T-helper 17 cell (primary cell): Measurements from ENCODE around the gene JKAMP. TPM values are rescaled to one million over a fixed set of nuclear protein-coding genes. Genes with fewer than 3 reads are reported as not detected.
A peak's percentile ranks its signal among the peaks of the same experiment; 100 is the strongest.
"Not testable (repeated sequence)": the region's sequence is repeated elsewhere in the genome, so short reads cannot be mapped to it uniquely, and the experiment has no call there.

Experiments used
- ATAC-seq: fragments of 150-1000 bp; cut with Tn5 transposase; 2 replicates; pipeline ENCODE4 v1.10.0; 2021; ENCODE audit warnings: mild to moderate bottlenecking, moderate library complexity
- DNase-seq, 3 donors: peaks; one replicate each; pipeline versions ENCODE4 v3.0.0 to v3.0.0-alpha.2; 2020 to 2021
- H3K9me3 ChIP-seq: one replicate; pipeline ENCODE4 v1.7.0; 2013; ENCODE audit warnings: low read length, mild to moderate bottlenecking; ENCODE audit not compliant: control insufficient read depth, poor library complexity, severe bottlenecking
- H3K27ac Mint-ChIP-seq: one replicate; pipeline ENCODE4 v1.8.0; 2022; ENCODE audit warnings: mild to moderate bottlenecking, moderate library complexity, mixed read lengths
- H3K27me3 Mint-ChIP-seq: one replicate; pipeline ENCODE4 v1.8.0; 2022; ENCODE audit warnings: mixed read lengths
- H3K36me3 Mint-ChIP-seq: one replicate; pipeline ENCODE4 v1.8.0; 2022; ENCODE audit warnings: low read depth, mixed read lengths
- H3K4me1 Mint-ChIP-seq: one replicate; pipeline ENCODE4 v1.8.0; 2022; ENCODE audit warnings: mild to moderate bottlenecking, mixed read lengths
- H3K4me3 Mint-ChIP-seq: one replicate; pipeline ENCODE4 v1.8.0; 2022; ENCODE audit warnings: mild to moderate bottlenecking, moderate library complexity, mixed read lengths
- total RNA-seq, 4 donors: library from RNA in 2 of 4; stranded (reverse) in 2 of 4; gene quantifications; one replicate each; pipeline ENCODE4 v1.2.3 and lab custom pipeline; 2022 to 2026

JKAMP gene, protein sequence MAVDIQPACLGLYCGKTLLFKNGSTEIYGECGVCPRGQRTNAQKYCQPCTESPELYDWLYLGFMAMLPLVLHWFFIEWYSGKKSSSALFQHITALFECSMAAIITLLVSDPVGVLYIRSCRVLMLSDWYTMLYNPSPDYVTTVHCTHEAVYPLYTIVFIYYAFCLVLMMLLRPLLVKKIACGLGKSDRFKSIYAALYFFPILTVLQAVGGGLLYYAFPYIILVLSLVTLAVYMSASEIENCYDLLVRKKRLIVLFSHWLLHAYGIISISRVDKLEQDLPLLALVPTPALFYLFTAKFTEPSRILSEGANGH
- total RNA-seq: 10 to 100 TPM; 17.7 to 18.4 TPM
- total RNA-seq (lab: John Stamatoyannopoulos, UW): 19.4 to 42.8 reads per million in 2 donors

- Mint-ChIP-seq H3K27ac (peak within 1 kb of the TSS; percentile 87), H3K36me3 (peaks cover 8% of the 10 kb centered on the region), H3K27me3 (no peaks in the 10 kb centered on the region), H3K4me1 (peaks cover 45% of the 10 kb centered on the region), H3K4me3 (peak within 1 kb of the TSS; percentile 92)
- ATAC-seq (peak; percentile 95), DNase-seq (peak; percentile 94 to 97 (median 97))
- H3K9me3 ChIP-seq: no peaks in the 10 kb centered on the region
These were observed at the start of gene JKAMP, which contains the start of gene L3HYPDH for GRCh38 chr14:59483819-59484638. Gene JKAMP, plus strand, starts transcription at chr14:59484517. Its CDS starts 73 bp downstream, at chr14:59484590. Gene L3HYPDH, minus strand, starts transcription at chr14:59484408. Its CDS starts 92 bp downstream, at chr14:59484316.

DNA sequence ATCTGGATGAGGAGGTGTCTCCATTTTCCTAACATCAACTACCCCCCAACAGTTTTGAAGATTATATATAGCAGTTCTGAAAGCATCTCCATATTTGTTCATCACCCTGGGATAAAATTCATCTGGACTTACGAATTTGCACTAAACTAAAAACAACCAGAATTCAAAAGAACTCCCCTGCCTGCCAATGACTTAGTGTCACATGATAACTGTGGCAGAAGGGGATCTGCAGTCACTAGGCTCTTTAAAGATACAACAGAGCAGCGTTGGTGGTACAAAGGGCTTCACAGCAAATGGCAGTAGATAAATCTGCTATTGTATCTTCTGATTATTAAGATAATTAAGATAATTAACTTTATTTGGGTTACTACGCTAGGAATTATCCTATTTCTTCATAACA lies 49.2 kb upstream of the JKAMP start:
- Mint-ChIP-seq H3K4me1 (peaks cover 3% of the 10 kb centered on the region), H3K4me3 (no peak overlapping the region), H3K27me3 (no peaks in the 10 kb centered on the region), H3K27ac (no peak overlapping the region), H3K36me3 (peaks cover 2% of the 10 kb centered on the region)
- ATAC-seq (no peak), DNase-seq (no peak)
- H3K9me3 ChIP-seq: no peaks in the 10 kb centered on the region

GRCh38 chr14:59435987-59436386 lies 48.3 kb upstream of the JKAMP start:
- peaks cover 2% of the 10 kb centered on the region for H3K36me3 Mint-ChIP-seq

GRCh38 chr14:59438195-59438647 lies 46.1 kb upstream of the JKAMP start:
- Mint-ChIP-seq H3K4me3 (no peak overlapping the region), H3K27me3 (no peaks in the 10 kb centered on the region), H3K4me1 (peaks cover 3% of the 10 kb centered on the region), H3K36me3 (peaks cover 4% of the 10 kb centered on the region), H3K27ac (no peak overlapping the region)
- H3K9me3 ChIP-seq: no peaks in the 10 kb centered on the region
- DNase-seq (no peak), ATAC-seq (no peak)

More at GRCh38 chr14:59435987-59436386, 48.3 kb upstream of the JKAMP start:
- DNase-seq: no peak
- H3K9me3 ChIP-seq: no peaks in the 10 kb centered on the region
- Mint-ChIP-seq H3K27ac (no peak overlapping the region), H3K27me3 (no peaks in the 10 kb centered on the region), H3K4me3 (no peak overlapping the region), H3K4me1 (peaks cover 3% of the 10 kb centered on the region)
- ATAC-seq: no peak

- Mint-ChIP-seq H3K27me3 (no peaks in the 10 kb centered on the region), H3K36me3 (peaks cover 4% of the 10 kb centered on the region), H3K4me1 (peaks cover 5% of the 10 kb centered on the region), H3K27ac (no peak overlapping the region), H3K4me3 (no peak overlapping the region)
- no peak for DNase-seq
- no peak for ATAC-seq
- no peaks in the 10 kb centered on the region for H3K9me3 ChIP-seq
These were observed 44.9 kb upstream of the JKAMP start for GRCh38 chr14:59439256-59439965.

DNA sequence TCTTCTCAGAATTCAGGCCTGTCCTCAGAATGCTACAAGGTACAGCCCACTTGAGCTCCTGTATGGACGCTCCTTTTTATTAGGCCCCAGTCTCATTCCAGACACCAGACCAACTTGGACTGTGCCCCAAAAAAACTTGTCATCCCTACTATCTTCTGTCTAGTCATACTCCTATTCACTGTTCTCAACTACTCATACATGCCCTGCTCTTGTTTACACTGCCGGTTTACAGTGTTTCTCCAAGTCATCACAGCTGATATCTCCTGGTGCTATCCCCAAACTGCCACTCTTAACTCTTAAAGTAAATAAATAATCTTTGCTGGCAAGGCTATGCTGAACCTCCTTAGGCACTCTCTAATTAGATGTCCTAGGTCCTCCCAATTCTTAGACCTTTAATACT lies 35.6 kb upstream of the JKAMP start:
- not testable (repeated sequence) for DNase-seq, H3K4me1 Mint-ChIP-seq, ATAC-seq, H3K36me3 Mint-ChIP-seq, H3K27me3 Mint-ChIP-seq, H3K4me3 Mint-ChIP-seq, H3K9me3 ChIP-seq
- peak overlapping the region; percentile 41 for H3K27ac Mint-ChIP-seq

DNA sequence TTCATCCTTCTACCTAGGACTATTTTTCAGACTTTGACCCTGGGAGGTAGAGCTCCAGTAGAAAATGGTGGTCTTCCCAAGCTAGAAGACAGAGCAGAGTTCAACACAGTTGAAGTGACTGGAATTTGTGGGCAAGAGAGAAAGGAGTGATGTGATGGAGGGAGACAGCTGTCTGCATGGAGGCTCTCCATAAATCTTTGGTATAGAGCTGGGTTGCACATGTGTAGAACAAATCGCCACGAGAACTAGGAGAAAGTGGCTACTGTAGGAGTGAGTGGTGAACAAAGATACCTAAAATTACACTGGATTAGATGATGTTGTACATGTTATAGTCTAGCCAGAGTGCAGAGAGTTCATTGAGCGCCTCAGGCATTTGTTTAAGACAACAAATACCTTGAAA lies 33.6 kb upstream of the JKAMP start:
- Mint-ChIP-seq H3K27me3 (no peaks in the 10 kb centered on the region), H3K27ac (no peak overlapping the region), H3K4me1 (peaks cover 6% of the 10 kb centered on the region), H3K36me3 (no peaks in the 10 kb centered on the region), H3K4me3 (no peak overlapping the region)
- no peak for ATAC-seq
- no peaks in the 10 kb centered on the region for H3K9me3 ChIP-seq
- no peak for DNase-seq

- H3K36me3 Mint-ChIP-seq: no peaks in the 10 kb centered on the region
- no peaks in the 10 kb centered on the region for H3K27me3 Mint-ChIP-seq
- no peak for ATAC-seq
- no peaks in the 10 kb centered on the region for H3K9me3 ChIP-seq
- H3K4me1 Mint-ChIP-seq: peaks cover 5% of the 10 kb centered on the region
- no peak overlapping the region for H3K4me3 Mint-ChIP-seq
- no peak overlapping the region for H3K27ac Mint-ChIP-seq
- no peak for DNase-seq
These were observed 32.5 kb upstream of the JKAMP start for GRCh38 chr14:59451849-59452248.

DNA sequence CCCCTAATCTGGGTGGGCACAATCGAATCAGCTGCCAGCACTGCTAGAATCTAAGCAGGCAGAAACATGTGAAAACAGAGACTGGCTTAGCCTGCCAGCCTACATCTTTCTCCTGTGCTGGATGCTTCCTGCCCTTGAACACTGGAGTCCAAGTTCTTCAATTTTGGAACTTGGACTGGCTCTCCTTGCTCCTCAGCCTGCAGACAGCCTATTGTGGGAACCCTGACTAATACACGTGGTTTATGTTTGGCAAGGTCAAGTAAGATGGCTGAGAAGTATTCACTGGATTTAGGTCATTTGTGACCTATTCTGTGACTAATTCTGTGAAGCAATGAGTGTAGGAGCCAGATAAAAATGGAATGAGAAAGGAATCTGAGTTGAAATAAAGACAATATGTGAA lies 30.2 kb upstream of the JKAMP start:
- Mint-ChIP-seq H3K27me3 (no peaks in the 10 kb centered on the region), H3K36me3 (peaks cover 2% of the 10 kb centered on the region), H3K4me3 (no peak overlapping the region)

GRCh38 chr14:59455411-59455810 lies 28.9 kb upstream of the JKAMP start:
- Mint-ChIP-seq H3K27ac (no peak overlapping the region), H3K4me3 (no peak overlapping the region), H3K4me1 (no peaks in the 10 kb centered on the region), H3K36me3 (peaks cover 2% of the 10 kb centered on the region), H3K27me3 (peaks cover 8% of the 10 kb centered on the region)
- no peaks in the 10 kb centered on the region for H3K9me3 ChIP-seq
- DNase-seq (no peak), ATAC-seq (no peak)

More for the DNA sequence above, 30.2 kb upstream of the JKAMP start:
- DNase-seq (no peak), ATAC-seq (no peak)
- H3K9me3 ChIP-seq: no peaks in the 10 kb centered on the region
- no peak overlapping the region for H3K27ac Mint-ChIP-seq
- no peaks in the 10 kb centered on the region for H3K4me1 Mint-ChIP-seq

DNA sequence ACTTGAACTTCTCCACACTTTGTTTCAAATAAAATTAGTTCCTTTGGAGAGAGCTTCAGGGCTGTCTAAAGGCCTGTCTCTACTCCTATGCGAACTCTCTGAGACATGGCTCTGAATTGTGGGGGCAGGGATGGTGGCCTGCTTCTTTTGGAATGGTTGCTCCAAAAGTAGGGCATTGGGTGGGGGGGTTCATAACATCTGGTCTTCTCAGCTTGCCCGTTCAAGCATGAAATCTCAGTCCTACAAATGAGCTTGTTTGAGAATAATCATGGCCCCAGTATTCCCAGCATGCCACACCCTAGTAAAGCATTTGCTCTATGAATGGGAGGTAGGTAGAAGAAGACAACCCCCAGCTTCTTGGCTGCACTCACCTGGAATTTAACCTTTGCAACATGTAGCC lies 25.8 kb upstream of the JKAMP start:
- no peak overlapping the region for H3K4me3 Mint-ChIP-seq
- no peak for ATAC-seq
- H3K4me1 Mint-ChIP-seq: peaks cover 2% of the 10 kb centered on the region
- peaks cover 8% of the 10 kb centered on the region for H3K27me3 Mint-ChIP-seq
- no peak for DNase-seq
- peaks cover 5% of the 10 kb centered on the region for H3K36me3 Mint-ChIP-seq
- no peak overlapping the region for H3K27ac Mint-ChIP-seq
- H3K9me3 ChIP-seq: no peaks in the 10 kb centered on the region

- H3K4me1 Mint-ChIP-seq: peaks cover 8% of the 10 kb centered on the region
- peaks cover 5% of the 10 kb centered on the region for H3K36me3 Mint-ChIP-seq
- H3K9me3 ChIP-seq: no peaks in the 10 kb centered on the region
- H3K27ac Mint-ChIP-seq: no peak overlapping the region
- peaks cover 8% of the 10 kb centered on the region for H3K27me3 Mint-ChIP-seq
- no peak overlapping the region for H3K4me3 Mint-ChIP-seq
- no peak for DNase-seq
- no peak for ATAC-seq
These were observed 23.9 kb upstream of the JKAMP start for GRCh38 chr14:59460378-59460777.

- Mint-ChIP-seq H3K4me3 (no peak overlapping the region), H3K4me1 (peaks cover 11% of the 10 kb centered on the region), H3K27me3 (peaks cover 8% of the 10 kb centered on the region), H3K27ac (no peak overlapping the region), H3K36me3 (peaks cover 5% of the 10 kb centered on the region)
- ATAC-seq: no peak
- no peak for DNase-seq
- H3K9me3 ChIP-seq: no peaks in the 10 kb centered on the region
These were observed 22.4 kb upstream of the JKAMP start for GRCh38 chr14:59461891-59462290.
